Right hindlimb (tissue), 1 donor: ENCODE measurements around the gene PCMTD2.
"Not testable (repeated sequence)": the region's sequence is repeated elsewhere in the genome, so short reads cannot be mapped to it uniquely, and the experiment has no call there.

ENCODE experiments used
- DNase-seq: peaks from one replicate; pipeline ENCODE4 v3.0.0-alpha.2; 2018

PCMTD2 gene

GRCh38 chr20:64303086-64303485 lies 47.5 kb downstream of the PCMTD2 start:
- not testable (repeated sequence) for DNase-seq

GRCh38 chr20:64313761-64314160 lies 58.2 kb downstream of the PCMTD2 start:
- DNase-seq: not testable (repeated sequence)

- not testable (repeated sequence) for DNase-seq
These were observed 59.8 kb downstream of the PCMTD2 start for GRCh38 chr20:64315381-64315780.

- DNase-seq: not testable (repeated sequence)
These were observed 60.3 kb downstream of the PCMTD2 start for GRCh38 chr20:64315884-64316283.

DNA sequence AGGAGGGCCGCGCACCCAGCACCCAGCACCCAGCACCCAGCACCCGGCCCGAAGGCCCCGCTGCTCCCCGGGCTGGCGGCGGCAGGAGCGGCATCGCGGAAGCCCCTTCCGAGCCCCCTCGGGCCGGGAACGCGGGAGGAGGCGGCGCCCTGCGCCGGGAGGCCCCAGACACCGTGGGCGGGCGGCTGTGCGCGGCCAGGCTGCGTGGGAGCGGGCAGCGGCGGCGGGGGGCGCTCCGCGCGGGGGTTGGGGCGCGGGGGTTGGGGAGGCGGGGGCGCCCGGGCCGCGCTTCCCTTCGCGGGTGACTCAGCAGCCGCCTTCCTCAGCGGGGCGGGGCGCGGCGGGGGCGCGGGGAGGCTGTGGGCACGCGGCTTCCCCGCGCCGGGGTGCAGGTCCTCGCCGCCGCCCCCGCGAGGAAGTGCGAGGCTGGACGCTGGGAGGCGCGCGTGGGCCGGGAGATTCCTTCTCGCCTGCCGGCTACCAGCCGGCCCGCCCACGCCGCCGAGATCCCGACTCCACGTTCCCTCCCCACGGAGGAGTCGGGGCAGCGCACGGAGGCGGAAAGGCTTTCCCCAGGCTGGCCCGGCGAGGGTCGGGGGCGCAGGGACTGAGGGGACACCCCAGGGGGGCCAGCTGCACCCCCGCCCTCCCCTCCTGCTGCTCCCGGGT lies 61.0 kb downstream of the PCMTD2 start:
- not testable (repeated sequence) for DNase-seq

DNA sequence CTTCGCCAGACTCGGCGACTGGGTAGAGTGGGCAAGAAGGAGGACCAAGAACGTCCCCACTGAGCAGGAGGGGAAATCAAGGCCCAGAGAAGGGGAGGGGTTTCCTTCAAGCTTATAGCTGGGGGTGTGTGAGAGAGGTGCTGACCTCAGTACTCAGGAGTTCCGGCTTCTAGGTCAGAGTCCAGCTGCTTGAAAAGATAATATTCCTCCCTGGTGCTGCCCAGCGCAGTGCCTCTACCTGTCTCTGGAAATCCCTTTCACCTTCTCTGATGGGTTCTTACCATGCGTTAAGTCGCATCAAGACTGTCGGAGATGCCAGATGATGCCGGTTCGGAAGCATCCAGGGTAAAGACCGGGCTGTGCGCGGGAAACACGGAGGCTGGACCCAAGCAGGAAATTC lies 61.8 kb downstream of the PCMTD2 start:
- DNase-seq: not testable (repeated sequence)

DNA sequence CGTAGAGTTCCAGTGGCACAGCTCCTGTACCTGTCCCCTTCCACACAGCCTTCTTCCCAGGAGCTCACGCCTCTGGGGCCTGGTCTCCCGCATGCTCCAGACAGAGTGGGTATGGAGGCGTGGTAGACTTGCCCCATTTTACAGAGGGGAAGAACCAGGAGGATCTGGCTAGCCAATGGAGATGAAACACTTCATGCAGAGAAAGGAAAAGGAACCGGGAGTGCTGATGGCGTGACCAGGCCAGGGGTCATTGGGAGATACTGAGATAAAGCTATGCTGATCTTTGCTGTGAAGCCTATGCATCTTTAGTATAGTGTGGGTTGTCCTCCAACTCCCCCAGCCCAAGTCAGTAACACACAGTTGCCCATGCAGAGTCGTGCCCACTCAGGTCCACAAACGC lies 62.5 kb downstream of the PCMTD2 start:
- not testable (repeated sequence) for DNase-seq

GRCh38 chr20:64322031-64322789 lies 66.7 kb downstream of the PCMTD2 start:
- not testable (repeated sequence) for DNase-seq
